GM12878 (cell line): ENCODE measurements around the gene FOLH1. TPM values are rescaled to one million over a fixed set of nuclear protein-coding genes. Genes with fewer than 3 reads are reported as not detected.
A peak's percentile ranks its signal among the peaks of the same experiment; 100 is the strongest.
"Not testable (repeated sequence)": the region's sequence is repeated elsewhere in the genome, so short reads cannot be mapped to it uniquely, and the experiment has no call there.

Source experiments
- ATAC-seq: fragments of 200-7000 bp; cut with Tn5 transposase; 3 replicates; pipeline ENCODE4 v1.9.1; 2020; ENCODE audit warnings: mild to moderate bottlenecking, moderate library complexity
- BruUV-seq: library from RNA; stranded (reverse); fragments of 400-500 nt; replicated peaks from 2 replicates; lab custom pipeline; 2021; lab: Mats Ljungman, UMichigan
- CTCF ChIA-PET: fragments of 300-600 bp; sonication (Branson Sonifier 250); formaldehyde crosslinking; extraction: SDS; loops from one replicate; lab custom pipeline; 2021; ENCODE audit warnings: inconsistent platforms; lab: Yijun Ruan, JAX
- POLR2A ChIA-PET: fragments of 350-600 bp; formaldehyde crosslinking; extraction: SDS; loops from one replicate; lab custom pipeline; 2021; ENCODE audit warnings: inconsistent platforms; lab: Charles Lee
- RAD21 ChIA-PET: fragments of 300-600 bp; sonication (Branson Sonifier 250); formaldehyde crosslinking; loops from one replicate; lab custom pipeline; 2023; ENCODE audit warnings: antibody characterized with exemption; ENCODE audit not compliant: unreplicated experiment; lab: Charles Lee
- SMC1A ChIA-PET: fragments of 300-600 bp; sonication (Branson Sonifier 250); formaldehyde crosslinking; loops from one replicate; lab custom pipeline; 2023; ENCODE audit not compliant: unreplicated experiment, uncharacterized antibody; lab: Charles Lee
- DNase-seq: peaks from one replicate; pipeline ENCODE4 v3.0.0-alpha.2; 2011; ENCODE audit warnings: low read depth, low spot score
- FAIRE-seq: peaks from 3 replicates; lab custom pipeline; 2011; peaks lifted over from hg19 to GRCh38; lab: Jason Lieb, UNC
- H2AFZ ChIP-seq: 2 replicates; pipeline ENCODE4 v1.6.0; 2011; ENCODE audit warnings: low read depth, low read length, control low read depth; ENCODE audit not compliant: control insufficient read depth
- H3K27ac ChIP-seq: 2 replicates; pipeline ENCODE4 v1.5.1; 2011; ENCODE audit warnings: control low read depth; ENCODE audit not compliant: control insufficient read depth, insufficient read depth
- H3K27me3 ChIP-seq, 2 experiments: replicated peaks in 1 of 2; 2 replicates each; pipeline versions ENCODE4 v1.6.0 to v1.6.1; 2011; ENCODE audit warnings: low read length in 1 of 2; ENCODE audit not compliant: control insufficient read depth in 2 of 2, insufficient read depth in 2 of 2
- H3K36me3 ChIP-seq, 2 experiments: 2 replicates each; pipeline ENCODE4 v1.5.1; 2011; ENCODE audit warnings: low read length in 1 of 2; ENCODE audit not compliant: control insufficient read depth in 2 of 2, insufficient read depth in 2 of 2
- H3K4me1 ChIP-seq: 2 replicates; pipeline ENCODE4 v1.6.1; 2011; ENCODE audit warnings: mild to moderate bottlenecking, low read length, moderate library complexity, mixed read lengths; ENCODE audit not compliant: control insufficient read depth, insufficient read depth
- H3K4me2 ChIP-seq: 2 replicates; pipeline ENCODE4 v1.6.0; 2011; ENCODE audit warnings: control low read depth; ENCODE audit not compliant: control insufficient read depth, insufficient read depth
- H3K4me3 ChIP-seq: fragments of 200-600 bp; sonication (generic); 2 replicates; pipeline ENCODE4 v1.5.1; 2016
- H3K79me2 ChIP-seq: 2 replicates; pipeline ENCODE4 v1.6.0; 2011; ENCODE audit warnings: low read length; ENCODE audit not compliant: control insufficient read depth, insufficient read depth
- H3K9ac ChIP-seq: 2 replicates; pipeline ENCODE4 v1.8.0; 2011; ENCODE audit warnings: low read length, control low read depth, mixed read lengths; ENCODE audit not compliant: control insufficient read depth, insufficient read depth
- H3K9me3 ChIP-seq: replicated peaks from 3 replicates; pipeline ENCODE4 v1.5.1; 2011; ENCODE audit warnings: mild to moderate bottlenecking, low read length; ENCODE audit not compliant: control insufficient read depth, insufficient read depth
- H4K20me1 ChIP-seq: 2 replicates; pipeline ENCODE4 v1.6.0; 2011; ENCODE audit not compliant: control insufficient read depth, insufficient read depth
- RAD21 ChIP-seq: IDR thresholded peaks from 2 replicates; pipeline ENCODE4 v1.6.1; 2011; ENCODE audit warnings: mild to moderate bottlenecking, low read depth, low read length, moderate library complexity; ENCODE audit not compliant: insufficient read depth
- WGBS: methylation state at CpG from one replicate; pipeline ENCODE4 v1.1.6; 2016; ENCODE audit warnings: low lambda C conversion rate; ENCODE audit not compliant: insufficient replicate concordance, insufficient coverage; ENCODE audit errors: missing lambda C conversion rate; 5-methylcytosine and 5-hydroxymethylcytosine counted together
- in situ Hi-C: fragments of 300-500 bp; cut with MboI; formaldehyde crosslinking; loops from 9 replicates; pipeline ENCODE4 v1.14.3; 2018; ENCODE audit warnings: mixed read lengths
- intact Hi-C: fragments of 100-400 bp; cut with micrococcal nuclease; formaldehyde crosslinking; loops from one replicate; pipeline ENCODE4 v1.14.2; 2022; ENCODE audit not compliant: unreplicated experiment
- polyA plus RNA-seq, 11 experiments: library from polyadenylated mRNA; depleted of rRNA in 4 of 11; unstranded in 6 of 11; stranded (reverse) in 5 of 11; fragments of >200 nt; fragmentation: Nextera tagmentation in 4 of 11; fragmentation: Illumina TruSeq in 1 of 11; extraction: Ambion mirVana in 4 of 11; extraction: Trizol in 1 of 11; gene quantifications; 1 replicate in 1 of 11; 2 replicates in 10 of 11; pipeline versions ENCODE4 v1.2.1 to v1.2.3, GENCODE V29; 2011 to 2016; ENCODE audit warnings: inconsistent platforms in 2 of 11, missing spikeins in 2 of 11, low read depth in 1 of 11
- total RNA-seq, 4 experiments: library from RNA; depleted of rRNA in 3 of 4; stranded (reverse); fragments of >200 nt in 3 of 4; fragmentation: Illumina TruSeq in 1 of 4; extraction: Trizol in 1 of 4; gene quantifications; 2 replicates each; pipeline versions ENCODE4 v1.2.1 to v1.2.3, GENCODE V29; 2013 to 2021

FOLH1 gene
- total and polyA plus RNA-seq, 10 of the 15 experiments (the other 5 are each of a cell fraction or from before 2014, with no cell fraction given) = not detected

GRCh38 chr11:49229136-49229535 lies 20.7 kb upstream of the FOLH1 start:
- BruUV-seq = not testable (repeated sequence)

GRCh38 chr11:49225255-49225785 lies 16.9 kb upstream of the FOLH1 start:
- H3K79me2 ChIP-seq, H3K4me1 ChIP-seq, intact Hi-C loops, FAIRE-seq, H3K36me3 ChIP-seq, in situ Hi-C loops, RAD21 ChIA-PET, DNase-seq, ATAC-seq, POLR2A ChIA-PET, H4K20me1 ChIP-seq, BruUV-seq, CTCF ChIA-PET, H3K4me2 ChIP-seq, H3K27ac ChIP-seq, H3K4me3 ChIP-seq, H3K27me3 ChIP-seq, SMC1A ChIA-PET, H3K9me3 ChIP-seq, H3K9ac ChIP-seq, H2AFZ ChIP-seq: not testable (repeated sequence)
- WGBS = 20% methylated on average over 8 of the region's 8 CpGs

More at GRCh38 chr11:49229136-49229535, 20.7 kb upstream of the FOLH1 start:
- H3K27ac ChIP-seq, H3K4me1 ChIP-seq, DNase-seq, H3K9me3 ChIP-seq, H3K79me2 ChIP-seq, in situ Hi-C loops, H2AFZ ChIP-seq, H3K4me2 ChIP-seq, H3K4me3 ChIP-seq, POLR2A ChIA-PET, RAD21 ChIA-PET, FAIRE-seq, SMC1A ChIA-PET, H3K27me3 ChIP-seq, ATAC-seq, CTCF ChIA-PET, H4K20me1 ChIP-seq, H3K9ac ChIP-seq: not testable (repeated sequence)
- WGBS = 0% methylated on average over 2 of the region's 2 CpGs
- TF ChIP-seq RAD21 = peak; percentile 23; the same call in 1 of the 2 replicates
- TF ChIP-seq, all 136 proteins: peak for 1; not testable (repeated sequence) for 135
- H3K36me3 ChIP-seq, intact Hi-C loops: not testable (repeated sequence)
